Neutrophil (primary cell): ENCODE measurements around the gene ANO2.

Experiments used
- H3K27ac ChIP-seq: fragments of 200-600 bp; sonication (generic); 2 replicates; pipeline ENCODE4 v1.5.1; 2016; ENCODE audit warnings: mild to moderate bottlenecking, moderate library complexity
- H3K27me3 ChIP-seq: fragments of 200-600 bp; sonication (generic); 2 replicates; pipeline ENCODE4 v1.6.0; 2016; ENCODE audit warnings: mild to moderate bottlenecking
- H3K36me3 ChIP-seq: fragments of 200-600 bp; sonication (generic); 2 replicates; pipeline ENCODE4 v1.5.1; 2017
- H3K4me1 ChIP-seq, 2 experiments: fragments of 200-600 bp in 1 of 2; sonication (generic) in 1 of 2; 1 replicate in 1 of 2; 2 replicates in 1 of 2; pipeline versions ENCODE4 v1.5.1 to v1.6.1; 2013 to 2016; ENCODE audit warnings: low read depth in 1 of 2, low read length in 1 of 2, mild to moderate bottlenecking in 1 of 2, moderate library complexity in 1 of 2; ENCODE audit not compliant: control insufficient read depth in 1 of 2, insufficient read depth in 1 of 2
- H3K4me3 ChIP-seq, 2 experiments: fragments of 200-600 bp in 1 of 2; sonication (generic) in 1 of 2; 1 replicate in 1 of 2; 2 replicates in 1 of 2; pipeline ENCODE4 v1.5.1; 2013 to 2016; ENCODE audit warnings: low read depth in 1 of 2, low read length in 1 of 2, mild to moderate bottlenecking in 1 of 2, moderate library complexity in 1 of 2
- H3K9me3 ChIP-seq: fragments of 200-600 bp; sonication (generic); 2 replicates; pipeline ENCODE4 v1.5.1; 2016
- CTCF ChIP-seq: fragments of 200-600 bp; sonication (generic); IDR thresholded peaks from 2 replicates; pipeline ENCODE4 v1.5.1; 2016; ENCODE audit warnings: antibody characterized with exemption

The ANO2 gene

GRCh38 chr12:5901416-5901815, 43.6 kb downstream of the ANO2 start:
- no peak for TF ChIP-seq CTCF
- no peak overlapping the region for H3K27ac ChIP-seq
- no peaks in the 10 kb centered on the region for H3K4me1 ChIP-seq
- peaks cover 6% of the 10 kb centered on the region for H3K27me3 ChIP-seq
- no peak overlapping the region for H3K4me3 ChIP-seq
- no peaks in the 10 kb centered on the region for H3K36me3 ChIP-seq
- no peaks in the 10 kb centered on the region for H3K9me3 ChIP-seq

DNA sequence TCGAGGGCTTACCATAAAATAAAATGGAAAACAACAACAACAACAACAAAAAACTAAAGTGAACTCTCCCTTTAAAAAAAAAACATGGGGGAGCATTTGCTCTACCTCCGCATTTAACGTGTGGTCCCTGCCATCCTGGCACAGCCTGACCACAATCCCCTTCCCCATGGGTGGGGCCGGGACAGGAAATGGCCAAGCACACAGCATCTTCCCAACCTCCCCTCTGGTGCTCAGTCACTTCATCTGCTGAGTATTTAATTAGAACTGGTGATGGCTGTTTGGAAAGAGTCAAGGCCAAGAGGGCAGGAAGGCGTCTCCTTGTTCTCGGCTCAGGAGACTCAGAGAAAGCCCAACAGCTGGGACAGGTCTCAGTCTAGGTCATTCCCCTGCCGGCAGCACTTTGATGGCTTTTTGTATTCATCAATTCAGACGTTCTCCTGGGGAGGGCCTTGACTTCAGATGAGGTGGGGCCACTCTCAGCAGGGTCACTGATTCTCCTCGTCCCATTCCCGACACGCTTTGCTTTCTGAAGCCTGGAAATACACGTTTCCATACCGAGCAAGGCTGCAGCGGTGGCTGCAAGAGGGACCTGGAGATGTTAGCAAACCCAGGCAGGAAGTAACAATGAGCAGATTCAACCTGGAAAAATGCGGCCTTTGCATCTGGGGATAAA, 44.4 kb downstream of the ANO2 start:
- Histone ChIP-seq H3K27ac (no peak overlapping the region), H3K4me1 (no peaks in the 10 kb centered on the region), H3K9me3 (no peaks in the 10 kb centered on the region), H3K36me3 (no peaks in the 10 kb centered on the region), H3K4me3 (no peak overlapping the region), H3K27me3 (peaks cover 10% of the 10 kb centered on the region)
- no peak for TF ChIP-seq CTCF

GRCh38 chr12:5900076-5900475, 45.0 kb downstream of the ANO2 start:
- TF ChIP-seq CTCF: no peak
- no peaks in the 10 kb centered on the region for H3K36me3 ChIP-seq
- no peak overlapping the region for H3K27ac ChIP-seq
- H3K9me3 ChIP-seq: no peaks in the 10 kb centered on the region
- peaks cover 10% of the 10 kb centered on the region for H3K27me3 ChIP-seq
- H3K4me3 ChIP-seq: no peak overlapping the region
- H3K4me1 ChIP-seq: no peaks in the 10 kb centered on the region

- no peak for TF ChIP-seq CTCF
Measured at GRCh38 chr12:5899675-5900074, 45.4 kb downstream of the ANO2 start.

DNA sequence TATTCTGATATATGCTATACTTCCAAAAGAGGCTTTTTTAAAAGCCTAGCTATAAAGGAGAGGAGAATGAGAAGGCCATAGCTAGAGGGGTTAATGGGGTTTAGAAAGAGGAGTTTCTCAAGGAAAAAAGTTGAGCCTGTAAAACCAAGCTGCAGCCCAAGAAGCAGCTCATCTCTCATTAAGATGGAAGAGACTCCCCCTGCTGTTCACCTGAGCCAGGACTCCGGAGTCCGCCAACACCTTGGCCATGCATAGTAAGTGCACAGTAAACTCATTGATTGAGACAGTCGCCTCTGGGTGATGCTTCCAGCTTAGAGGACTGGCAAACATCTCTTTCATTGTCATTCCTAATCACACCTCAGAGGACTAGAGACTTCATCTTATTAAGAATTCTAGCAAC, 46.2 kb downstream of the ANO2 start:
- Histone ChIP-seq H3K27me3 (peaks cover 10% of the 10 kb centered on the region), H3K27ac (no peak overlapping the region), H3K4me1 (no peaks in the 10 kb centered on the region), H3K36me3 (no peaks in the 10 kb centered on the region), H3K4me3 (no peak overlapping the region), H3K9me3 (no peaks in the 10 kb centered on the region)
- TF ChIP-seq CTCF: no peak

More at GRCh38 chr12:5899675-5900074, 45.4 kb downstream of the ANO2 start:
- Histone ChIP-seq H3K36me3 (no peaks in the 10 kb centered on the region), H3K4me1 (no peaks in the 10 kb centered on the region), H3K9me3 (no peaks in the 10 kb centered on the region), H3K27ac (no peak overlapping the region), H3K4me3 (no peak overlapping the region), H3K27me3 (peaks cover 10% of the 10 kb centered on the region)
